Effector CD4-positive, alpha-beta T cell (primary cell): ENCODE data around the gene UBE2D4.
A peak's percentile ranks its signal among the peaks of the same experiment; 100 is the strongest.
"Not testable (repeated sequence)": the region's sequence is repeated elsewhere in the genome, so short reads cannot be mapped to it uniquely, and the experiment has no call there.

Experiments used
- DNase-seq: peaks from one replicate; pipeline ENCODE4 v3.0.0-alpha.2; 2020
- total RNA-seq: gene quantifications from one replicate; lab custom pipeline; 2026; lab: John Stamatoyannopoulos, UW

The UBE2D4 gene
- total RNA-seq: 6.4 reads per million, percentile 24 among the genes with 10 or more reads in this experiment

DNA sequence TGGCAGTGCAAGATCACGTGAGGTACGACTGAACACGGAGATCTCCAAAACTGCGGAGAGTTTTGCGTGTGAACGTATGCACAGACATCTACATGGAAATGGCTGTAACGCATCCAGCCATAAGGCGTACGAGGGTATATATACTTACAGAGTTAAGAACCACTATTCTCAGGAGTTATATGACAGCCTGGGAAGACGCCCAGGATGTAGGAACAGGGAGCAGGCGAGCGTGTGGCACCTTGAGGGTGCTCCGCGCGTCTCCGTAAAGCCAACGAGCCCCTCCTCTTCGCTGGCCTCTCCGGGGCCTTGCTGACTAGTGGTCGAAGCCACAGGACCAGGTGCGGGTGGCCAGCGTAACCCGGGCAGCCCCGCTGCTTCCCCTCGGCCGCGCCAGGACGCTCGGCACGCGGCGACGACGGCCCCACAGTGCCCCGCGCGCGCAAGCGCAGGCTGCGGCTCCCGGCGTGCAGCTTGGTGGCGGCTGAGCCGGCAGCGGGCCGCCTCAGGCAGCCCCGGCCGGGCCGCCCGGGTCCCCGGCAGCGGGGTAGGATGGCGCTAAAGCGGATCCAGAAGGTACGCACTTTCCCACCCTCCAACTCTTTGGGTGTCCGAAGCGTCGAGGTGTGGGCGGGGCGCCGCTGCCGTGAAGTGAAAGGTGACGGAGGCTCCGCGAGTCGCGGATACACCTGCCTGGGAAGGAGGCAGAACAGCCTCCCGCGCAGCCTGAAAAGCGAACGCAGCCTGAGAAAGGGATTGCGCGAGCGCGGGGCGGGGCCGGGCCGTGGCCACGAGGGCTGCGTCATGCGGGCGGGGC is at the start of gene UBE2D4:
UBE2D4 (plus strand) TSS at position 453 of the 814 bp plus-strand sequence; CDS start at position 550, 97 bp downstream.
- peak; percentile 83 for DNase-seq

DNA sequence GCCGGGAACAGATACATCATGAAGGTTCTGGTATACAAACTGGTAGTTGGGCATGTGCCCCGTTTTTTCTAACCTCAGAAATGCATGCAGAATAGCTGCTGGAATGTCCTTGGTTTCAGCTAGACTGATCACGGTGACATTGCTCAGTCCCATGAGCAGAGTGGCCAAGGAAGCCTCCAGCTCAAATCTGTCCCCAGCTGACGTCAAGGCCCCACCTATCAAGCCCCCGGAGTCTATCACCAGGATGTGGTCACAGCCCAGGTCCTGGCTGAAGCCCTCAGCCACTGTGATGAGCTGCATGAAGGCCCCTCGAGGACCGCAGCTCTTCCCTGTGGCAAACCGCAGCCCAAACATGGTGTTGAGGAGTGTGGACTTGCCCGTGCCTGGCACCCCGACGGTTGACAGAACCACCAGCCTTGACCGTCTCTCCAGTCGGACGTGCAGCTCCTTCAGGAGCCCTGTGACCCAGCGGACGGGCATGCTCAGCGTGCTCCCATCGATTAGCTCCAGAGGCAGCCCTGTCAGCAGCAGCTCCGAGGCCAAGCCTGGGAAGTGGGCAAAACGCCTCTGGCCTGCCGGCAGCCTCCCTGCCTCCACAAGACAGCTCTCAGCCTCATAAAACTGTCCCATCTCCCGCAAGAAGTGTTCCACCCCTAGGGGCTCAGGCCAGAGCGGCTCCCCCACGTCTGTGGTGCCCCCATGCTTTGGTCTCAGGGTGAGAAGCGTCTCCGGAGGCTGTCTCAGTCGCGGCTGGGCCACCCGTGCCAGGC is 49.1 kb upstream of the UBE2D4 start:
- DNase-seq: no peak

GRCh38 chr7:43877968-43878864 is 48.0 kb upstream of the UBE2D4 start:
- no peak for DNase-seq

DNA sequence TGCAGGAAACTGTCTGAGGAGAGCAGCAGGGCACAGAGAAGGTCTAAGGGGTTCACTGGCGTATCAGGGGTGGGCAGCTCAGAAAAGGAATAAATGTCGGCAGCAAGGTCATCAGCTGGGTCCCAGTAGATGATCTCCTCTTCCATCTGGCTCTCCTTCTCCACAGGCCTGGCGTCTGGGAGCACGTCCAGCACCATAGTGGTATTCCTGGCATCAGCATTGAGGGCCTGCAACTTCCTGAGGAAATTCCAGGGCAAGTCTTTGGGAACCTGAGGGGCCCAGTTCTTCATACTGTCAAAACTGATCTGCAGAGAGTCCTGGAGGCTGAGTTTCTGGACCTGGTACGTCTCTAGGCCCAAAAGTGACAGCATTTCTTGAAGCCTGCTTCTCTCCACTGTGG is 47.4 kb upstream of the UBE2D4 start:
- DNase-seq: no peak

- no peak for DNase-seq
These were observed 46.8 kb upstream of the UBE2D4 start for GRCh38 chr7:43879477-43879876.

DNA sequence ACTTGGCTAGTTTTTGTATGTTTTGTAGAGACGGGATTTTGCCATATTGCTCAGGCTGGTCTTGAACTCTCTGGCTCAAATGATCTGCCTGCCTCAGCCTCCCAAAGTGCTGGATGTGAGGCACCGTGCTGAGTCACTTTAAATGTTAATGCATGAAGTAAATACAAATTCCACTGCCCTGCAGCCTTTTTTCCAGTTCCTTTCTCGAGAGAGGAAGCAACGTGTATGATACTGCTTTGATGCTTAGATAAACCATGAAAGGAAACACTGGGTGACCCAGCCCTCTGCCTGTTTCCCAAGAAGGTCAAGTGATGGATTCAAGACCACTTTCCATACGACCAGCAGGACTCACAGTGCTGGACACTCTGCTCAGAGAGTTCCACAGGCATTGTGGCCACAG is 45.6 kb upstream of the UBE2D4 start:
- no peak for DNase-seq

GRCh38 chr7:43884209-43884608 is 42.0 kb upstream of the UBE2D4 start:
- DNase-seq: no peak

GRCh38 chr7:43884617-43885016 is 41.6 kb upstream of the UBE2D4 start:
- DNase-seq: no peak

DNA sequence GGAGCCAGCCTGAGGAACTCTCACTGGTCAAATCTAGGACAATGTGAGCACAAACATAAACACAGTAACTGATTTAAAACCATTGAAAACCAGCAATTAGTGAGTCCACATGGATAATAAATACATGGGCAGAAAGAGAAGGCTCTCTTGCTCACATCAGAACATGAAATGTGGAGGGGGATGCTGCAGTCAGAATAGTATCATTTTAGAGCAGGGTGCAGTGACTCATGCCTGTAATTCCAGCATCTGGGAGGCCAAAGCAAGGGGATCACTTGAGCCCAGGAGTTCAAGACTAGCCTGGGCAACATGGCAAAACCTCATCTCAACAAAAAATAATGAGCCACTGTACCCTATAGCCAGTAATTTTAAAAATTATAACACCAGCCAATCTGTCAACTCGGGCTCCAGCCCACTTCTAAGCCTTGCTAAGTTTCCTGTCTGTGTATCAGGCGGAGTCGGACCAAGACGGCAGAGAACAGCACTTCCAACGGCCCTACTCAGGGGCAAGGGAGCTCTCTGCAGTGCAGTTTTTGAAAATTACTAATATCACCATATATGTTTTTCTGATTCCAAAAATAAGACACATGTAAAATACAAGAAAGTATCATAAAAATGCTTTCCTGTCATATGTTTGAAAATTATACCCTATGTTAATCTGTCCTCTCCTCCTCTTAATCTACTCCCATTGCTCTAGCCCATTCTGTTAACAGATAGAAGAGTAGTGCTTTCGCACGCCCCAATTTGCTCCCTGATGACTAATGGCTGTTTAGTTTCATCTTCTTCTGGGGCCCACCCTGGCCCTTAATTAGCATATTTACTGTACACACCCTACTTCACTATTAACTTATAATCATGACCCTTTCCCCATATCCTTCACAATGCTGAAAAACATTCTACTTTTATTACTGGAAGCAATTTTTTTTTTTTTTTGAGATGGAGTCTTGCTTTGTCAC is 37.0 kb upstream of the UBE2D4 start:
- no peak for DNase-seq

DNA sequence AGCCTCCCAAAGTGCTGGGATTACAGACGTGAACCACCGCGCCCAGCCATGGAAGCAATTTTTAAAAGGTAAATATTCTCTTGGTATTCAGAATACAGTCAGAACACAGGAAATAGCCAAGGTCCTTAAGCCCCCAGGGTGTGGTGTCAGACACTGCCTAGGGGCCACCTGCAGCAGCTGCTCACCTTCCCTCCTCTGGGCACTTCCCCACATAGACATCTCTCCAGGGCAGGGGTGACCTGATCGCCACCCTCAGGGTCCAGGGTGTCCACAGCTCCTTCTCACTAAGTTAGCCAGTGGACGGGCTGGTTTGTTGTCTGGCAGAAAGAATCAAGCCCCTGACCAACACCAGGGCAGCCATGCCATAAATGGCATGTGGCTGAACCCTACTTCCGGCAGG is 35.8 kb upstream of the UBE2D4 start:
- DNase-seq: no peak

DNA sequence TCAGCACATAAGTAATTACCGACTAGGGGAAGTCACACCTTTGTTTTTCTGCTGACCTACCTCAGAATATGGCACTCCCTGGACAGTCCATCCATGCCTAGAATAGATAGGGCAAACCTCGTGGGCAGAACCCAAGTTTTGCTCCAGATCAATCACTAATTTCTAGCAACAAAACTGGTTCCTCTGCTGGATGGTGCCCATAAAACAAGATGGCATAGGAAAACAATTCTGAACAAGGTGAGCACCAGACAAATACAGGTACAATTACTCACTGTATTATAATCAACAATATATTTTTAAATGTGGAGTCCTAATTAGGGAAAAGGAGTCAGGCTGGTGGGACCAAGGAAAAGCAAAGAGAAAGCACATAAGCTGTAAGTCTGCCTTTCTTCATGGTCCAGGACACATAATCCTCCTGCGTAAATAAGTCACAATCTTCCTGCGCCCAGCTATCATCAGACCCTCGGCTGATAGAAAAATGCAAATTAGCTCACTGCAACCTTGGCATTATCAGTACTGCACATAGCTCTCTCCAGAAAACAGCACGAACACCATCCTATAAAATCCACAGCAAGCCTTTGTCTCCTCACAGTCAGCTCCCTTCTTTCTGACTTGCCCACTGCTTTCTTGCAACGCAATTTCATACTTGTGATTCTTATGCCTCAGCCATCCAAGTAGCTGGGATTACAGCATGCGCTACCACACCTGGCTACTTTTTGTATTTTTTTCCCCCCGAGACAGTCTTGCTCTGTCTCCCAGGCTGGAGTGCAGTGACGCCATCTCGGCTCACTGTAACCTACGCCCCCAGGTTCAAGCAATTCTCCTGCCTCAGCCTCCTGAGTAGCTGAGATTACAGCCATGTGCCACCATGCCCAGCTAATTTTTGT is 34.9 kb upstream of the UBE2D4 start:
- DNase-seq: no peak

DNA sequence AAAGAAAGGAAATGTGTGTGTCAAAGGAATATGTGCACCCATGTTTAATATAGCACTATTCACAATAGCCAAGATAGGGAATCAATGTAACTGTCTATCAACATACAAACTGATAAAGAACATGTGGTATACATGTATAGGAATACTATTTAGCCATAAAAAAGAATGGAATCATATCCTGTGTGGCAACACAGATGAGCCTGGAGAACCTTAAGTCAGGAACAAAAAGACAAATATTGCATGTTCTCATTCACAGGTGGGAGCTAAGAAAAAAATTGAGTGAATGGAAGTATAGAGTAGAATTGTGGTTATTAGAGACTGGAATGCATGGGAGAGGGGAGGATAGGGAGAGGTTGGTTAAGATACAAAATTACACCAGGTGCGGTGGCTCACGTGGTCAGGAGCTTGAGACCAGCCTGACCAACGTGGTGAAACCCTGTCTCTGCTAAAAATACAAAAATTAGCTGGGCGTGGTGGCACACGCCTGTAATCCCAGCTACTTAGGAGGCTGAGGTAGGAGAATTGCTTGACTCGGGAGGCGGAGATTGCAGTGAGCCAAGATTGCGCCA is 30.3 kb upstream of the UBE2D4 start:
- no peak for DNase-seq

DNA sequence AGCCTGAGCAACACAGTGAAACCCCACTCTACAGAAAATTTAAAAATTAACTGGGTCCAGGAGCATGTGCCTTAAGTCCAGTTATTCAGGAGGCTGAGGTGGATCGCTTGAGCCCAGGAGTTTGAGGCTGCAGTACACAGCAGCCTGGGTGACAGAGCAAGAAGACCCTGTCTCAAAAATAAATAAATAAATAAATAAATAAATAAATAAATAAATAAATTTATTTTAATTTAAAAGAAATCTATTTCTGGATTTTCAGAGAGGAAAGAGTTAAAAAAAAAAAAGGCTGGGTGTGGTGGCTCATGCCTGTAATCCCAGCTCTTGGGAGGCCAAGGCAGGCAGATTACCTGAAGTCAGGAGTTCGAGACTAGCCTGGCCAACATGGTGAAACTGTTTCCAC is 27.7 kb upstream of the UBE2D4 start:
- not testable (repeated sequence) for DNase-seq

GRCh38 chr7:43902542-43903054 is 23.6 kb upstream of the UBE2D4 start:
- DNase-seq: no peak

DNA sequence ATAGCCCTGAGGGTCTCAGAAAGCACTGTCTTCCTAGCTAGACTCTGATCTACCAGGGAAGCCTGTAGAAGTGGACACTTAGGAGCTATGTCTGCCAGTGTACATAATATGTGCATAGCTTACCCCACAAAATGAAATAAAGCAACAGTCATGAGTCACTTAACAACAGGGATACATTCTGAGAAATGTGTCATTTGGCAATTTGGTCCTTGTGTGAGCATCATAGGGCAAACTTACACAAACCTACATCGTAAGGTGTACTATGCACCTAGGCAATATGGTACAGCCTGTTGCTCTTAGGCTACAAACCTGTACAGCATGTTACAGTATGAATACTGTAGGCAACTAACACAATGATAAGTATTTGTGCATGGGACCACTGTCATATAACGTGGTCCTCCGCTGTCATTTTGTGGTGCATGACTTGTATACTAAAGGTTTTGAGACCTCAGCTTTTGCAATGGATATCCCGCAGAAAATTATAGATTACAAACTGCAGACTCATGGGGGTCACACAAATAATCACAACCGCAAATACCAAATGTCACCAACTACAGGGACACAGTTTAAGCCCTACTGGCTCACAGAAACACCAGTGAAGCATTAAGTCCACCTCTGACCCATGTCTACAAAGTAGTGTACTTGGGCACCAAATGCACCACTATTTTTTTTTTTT is 21.6 kb upstream of the UBE2D4 start:
- DNase-seq: no peak

- DNase-seq: no peak
These were observed 20.9 kb upstream of the UBE2D4 start for GRCh38 chr7:43905209-43905946.

- peak; percentile 6 for DNase-seq
These were observed 20.3 kb upstream of the UBE2D4 start for GRCh38 chr7:43905956-43906330.

GRCh38 chr7:43906331-43907010 is 19.8 kb upstream of the UBE2D4 start, which contains the start of gene URGCP:
Gene URGCP (minus strand): TSS chr7:43906596. CDS start chr7:43906575, 21 bp downstream.
- peak; percentile 39 for DNase-seq
